HK-2 (cell line): ENCODE results near the gene CHD5.
A peak's percentile ranks its signal among the peaks of the same experiment; 100 is the strongest.
"Not testable (repeated sequence)": the region's sequence is repeated elsewhere in the genome, so short reads cannot be mapped to it uniquely, and the experiment has no call there.

Experiments used
- DNase-seq: peaks from one replicate; pipeline ENCODE4 v3.0.0-alpha.2; 2018; ENCODE audit not compliant: unreplicated experiment

Gene CHD5

DNA sequence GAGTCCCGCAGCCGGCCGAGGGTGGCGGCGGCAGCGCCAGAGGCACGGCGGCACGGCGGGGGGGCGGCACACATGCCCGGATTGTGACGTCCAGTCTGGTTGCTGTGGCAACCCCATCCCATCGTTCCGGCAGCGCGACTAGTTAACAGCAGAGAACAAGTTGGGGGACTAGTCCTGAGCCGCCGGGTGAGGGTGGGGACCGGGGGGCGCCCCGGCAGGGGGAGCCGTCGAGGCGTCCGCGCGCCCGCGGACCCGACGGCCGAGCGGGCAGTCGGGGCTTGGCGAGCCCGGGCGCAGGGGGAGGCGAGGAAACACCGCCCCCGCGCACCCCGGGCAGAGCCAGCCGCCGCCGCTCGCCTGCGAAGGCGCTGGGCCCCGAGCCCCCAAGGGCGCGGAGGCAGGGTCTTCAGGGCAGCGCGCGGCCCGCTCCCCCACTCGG is at the start of gene CHD5:
Gene CHD5 (minus strand): TSS at position 54 of the 439 bp plus-strand sequence. CDS start 298 bp downstream, outside the sequence.
- DNase-seq, result no peak

DNA sequence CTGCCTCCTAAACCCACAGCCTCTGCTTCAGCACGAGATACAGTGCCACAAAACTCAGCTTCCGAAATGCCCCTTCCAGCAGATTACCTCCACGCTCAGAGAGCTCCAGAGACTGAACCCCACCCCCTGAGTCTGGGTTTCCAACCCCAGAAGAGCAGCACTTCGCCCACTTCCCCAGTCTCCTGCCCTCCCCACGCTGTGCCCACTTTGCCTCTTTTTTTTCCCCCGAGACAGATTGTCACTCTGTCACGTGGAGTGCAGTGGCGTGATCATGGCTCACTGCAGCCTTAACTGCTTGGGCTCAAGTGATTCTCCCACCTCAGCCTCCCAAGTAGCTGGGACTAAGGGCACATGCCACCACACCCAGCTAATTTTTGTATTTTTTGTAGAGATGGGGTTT is 45.5 kb upstream of the CHD5 start:
- DNase-seq, result no peak

DNA sequence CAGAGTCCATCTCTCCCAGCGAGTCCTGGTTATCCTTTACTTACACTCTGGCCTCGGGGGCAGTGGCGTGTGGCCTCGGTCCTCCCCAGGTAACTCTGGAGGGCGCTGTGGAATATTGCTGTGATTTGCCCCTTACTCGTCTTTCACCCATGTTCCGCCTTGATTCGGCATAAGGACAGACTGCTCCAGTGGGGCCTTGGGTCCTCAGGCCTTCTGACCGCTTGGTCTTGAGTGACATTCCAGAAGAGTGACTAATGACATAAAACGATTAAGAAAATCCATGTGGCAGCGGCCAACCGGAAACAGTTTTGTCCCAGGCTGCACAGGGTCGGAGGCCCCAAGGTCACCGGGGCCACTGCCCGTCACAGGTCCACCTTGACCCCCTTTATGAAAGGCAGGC is 44.6 kb upstream of the CHD5 start:
- no peak for DNase-seq

DNA sequence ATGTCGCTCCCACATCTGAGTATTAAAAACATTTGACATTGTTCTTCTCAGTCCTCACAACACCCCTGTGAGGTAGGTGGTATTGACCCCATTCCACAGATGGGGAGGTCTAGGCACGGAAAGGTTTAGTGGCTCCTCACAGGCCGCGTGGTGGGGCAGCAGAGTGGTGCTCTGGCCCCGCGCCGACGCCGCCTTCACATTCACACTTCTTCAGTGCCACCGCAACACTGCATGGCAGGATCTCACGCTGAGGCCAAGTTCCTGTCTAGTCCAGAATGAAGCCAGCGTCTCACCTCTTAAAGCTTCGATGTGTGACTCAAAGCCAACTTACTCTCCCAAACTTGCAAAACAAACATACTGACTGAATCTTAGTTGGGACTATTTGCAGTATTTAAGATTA is 43.5 kb upstream of the CHD5 start:
- no peak for DNase-seq

DNA sequence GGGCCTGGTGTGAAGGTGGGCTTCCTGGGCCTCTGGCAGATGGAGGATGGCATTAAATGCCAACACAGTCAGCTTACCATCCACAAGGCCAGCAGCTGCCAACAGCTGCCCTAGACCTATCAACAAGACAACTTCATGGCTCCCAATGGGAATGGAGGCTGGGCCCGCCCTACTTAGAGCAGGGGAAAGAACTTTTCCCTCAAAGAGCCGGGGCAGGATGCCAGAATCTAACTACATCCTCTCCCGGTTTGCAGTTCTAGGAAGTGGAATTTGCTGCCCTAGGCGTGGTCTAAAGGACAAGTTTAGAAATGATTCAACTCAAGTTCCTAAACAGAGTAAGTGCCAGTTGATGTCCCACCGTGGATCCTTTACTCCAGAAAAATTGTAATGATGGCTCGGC is 42.5 kb upstream of the CHD5 start:
- no peak for DNase-seq

DNA sequence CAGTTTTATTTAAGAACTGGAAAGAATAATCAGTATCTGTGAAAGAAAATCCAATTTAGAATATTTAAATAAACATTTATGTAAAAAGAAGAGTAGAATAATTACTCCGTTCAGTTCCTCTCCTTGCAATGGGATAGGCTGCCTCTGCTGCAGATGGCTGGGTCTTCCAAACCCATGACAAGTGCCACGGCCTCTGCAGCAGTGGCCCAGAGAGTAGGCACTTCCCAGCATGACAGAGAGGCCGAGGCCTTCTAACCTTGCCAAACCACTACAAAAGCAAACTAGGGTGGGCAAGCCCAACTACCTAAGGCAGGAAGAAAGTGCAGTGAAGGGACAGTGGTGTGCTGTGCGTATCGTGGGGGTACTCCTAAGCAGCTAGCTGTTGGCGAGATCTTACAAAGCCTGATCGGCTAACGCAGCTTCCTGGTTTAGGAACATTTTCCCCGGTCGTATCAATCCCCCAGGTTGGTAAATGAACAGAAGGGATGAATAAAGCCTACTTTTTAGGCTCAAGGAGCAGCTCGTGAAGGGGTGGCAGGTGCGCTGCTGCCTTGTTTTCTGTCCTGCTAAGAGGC is 41.2 kb upstream of the CHD5 start:
- no peak for DNase-seq

DNA sequence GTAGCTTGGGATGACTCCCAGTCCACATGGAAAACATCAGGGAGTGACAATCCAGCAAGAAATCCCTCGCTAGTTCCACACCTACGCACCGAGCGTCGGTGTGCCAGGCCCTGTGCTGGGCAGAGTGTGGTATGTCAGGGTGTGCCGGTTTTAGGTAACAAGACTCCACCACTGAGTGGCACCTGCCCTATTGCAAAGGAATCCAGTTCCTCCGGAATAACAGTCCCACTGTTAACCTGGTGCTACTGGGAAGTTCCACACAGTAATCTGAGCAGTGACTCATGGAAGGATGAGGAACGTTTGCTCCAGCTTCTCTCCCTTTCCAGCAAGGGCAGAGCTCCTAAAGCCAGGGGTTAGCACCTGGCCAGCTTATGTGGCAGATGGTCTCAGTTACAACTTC is 40.1 kb upstream of the CHD5 start:
- no peak for DNase-seq

DNA sequence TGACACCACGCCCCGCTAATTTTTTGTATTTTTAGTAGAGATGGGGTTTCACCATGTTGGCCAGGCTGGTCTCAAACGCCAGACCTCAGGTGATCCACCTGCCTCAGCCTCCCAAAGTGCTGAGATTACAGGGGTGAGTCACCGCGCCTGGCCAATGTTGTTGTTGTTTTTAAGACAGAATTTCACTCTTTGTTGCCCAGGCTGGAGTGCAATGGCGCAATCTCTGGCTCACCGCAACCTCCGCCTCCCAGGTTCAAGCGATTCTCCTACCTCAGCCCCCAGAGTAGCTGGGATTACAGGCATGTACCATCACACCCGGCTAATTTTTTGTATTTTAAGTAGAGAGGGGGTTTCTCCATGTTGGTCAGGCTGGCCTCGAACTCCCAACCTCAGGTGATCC is 39.5 kb upstream of the CHD5 start:
- not testable (repeated sequence) for DNase-seq

GRCh38 chr1:6218375-6219164 is 38.4 kb upstream of the CHD5 start:
- DNase-seq, result no peak

DNA sequence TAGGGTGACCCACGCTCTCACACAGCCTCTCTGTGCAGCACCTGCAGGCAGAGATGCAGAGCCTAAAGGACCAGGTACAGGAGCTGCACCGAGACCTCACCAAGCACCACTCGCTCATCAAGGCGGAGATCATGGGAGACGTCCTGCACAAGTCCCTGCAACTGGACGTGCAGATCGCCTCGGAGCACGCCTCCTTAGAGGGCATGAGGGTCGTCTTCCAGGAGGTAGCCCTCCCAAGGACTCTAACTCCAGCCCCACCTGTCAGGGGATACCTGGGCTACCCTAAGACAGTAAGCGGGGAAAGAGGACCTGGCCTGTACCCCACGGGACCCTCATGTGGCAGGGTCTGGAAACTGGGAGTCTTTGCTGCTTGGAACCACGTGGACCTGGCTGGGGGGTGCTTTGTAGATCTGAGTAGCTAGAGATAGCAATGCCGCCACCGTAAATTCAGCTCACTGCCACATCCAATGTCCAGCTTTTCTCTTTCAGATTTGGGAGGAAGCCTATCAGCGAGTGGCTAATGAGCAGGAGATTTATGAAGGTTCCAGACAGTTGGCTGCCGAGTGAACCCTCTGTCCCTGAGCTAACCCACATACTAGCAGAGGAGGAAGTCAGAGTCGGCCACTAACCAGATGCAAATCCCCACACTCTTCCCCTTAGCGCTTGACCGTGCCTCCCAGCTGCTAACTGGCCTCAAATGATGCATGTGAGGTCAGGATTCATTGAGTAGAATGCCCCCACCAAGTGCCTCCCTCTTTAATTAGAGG is 32.3 kb upstream of the CHD5 start:
- DNase-seq, result no peak

GRCh38 chr1:6211731-6212130 is 31.6 kb upstream of the CHD5 start:
- no peak for DNase-seq

DNA sequence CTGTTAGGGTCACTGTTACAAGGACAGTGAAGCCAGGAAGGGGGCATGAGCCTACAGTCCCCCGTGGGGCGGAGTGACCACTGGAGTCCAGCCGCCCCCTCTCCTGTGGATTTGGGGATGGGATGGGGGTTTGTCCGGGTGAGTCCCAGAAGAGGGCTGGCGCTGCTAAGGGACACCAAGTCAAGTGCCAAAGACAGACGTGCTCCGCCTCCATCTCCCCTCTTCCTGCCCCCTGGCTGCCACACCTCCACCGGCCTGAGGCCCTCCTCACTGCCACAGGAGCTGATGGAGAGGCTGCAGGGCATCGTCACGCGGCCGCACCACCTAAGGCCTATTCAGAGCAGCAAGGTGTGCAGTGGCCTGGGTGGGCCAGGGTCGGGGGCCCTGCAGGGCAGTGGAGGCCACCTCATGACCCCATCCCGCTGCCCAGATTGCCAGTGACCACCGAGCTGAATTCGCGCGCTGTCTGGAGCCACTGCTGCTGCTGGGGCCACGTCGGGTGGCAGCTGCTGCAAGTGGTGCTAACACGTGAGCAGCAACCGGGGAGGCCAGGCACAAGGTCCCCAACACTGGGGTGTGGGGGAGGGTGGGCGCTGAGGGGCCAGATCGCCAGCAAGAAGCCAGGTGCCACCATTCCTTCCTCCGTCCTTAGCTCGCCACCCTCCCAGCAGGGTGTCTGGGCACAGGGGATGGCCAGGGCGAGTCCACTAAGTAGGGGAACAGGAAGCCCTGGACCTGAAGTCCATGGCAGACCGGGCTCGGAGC is 30.7 kb upstream of the CHD5 start:
- no peak for DNase-seq

GRCh38 chr1:6209661-6210580 is 29.8 kb upstream of the CHD5 start:
- DNase-seq, result no peak

- no peak for DNase-seq
Observed at GRCh38 chr1:6208723-6209660, 28.9 kb upstream of the CHD5 start.

DNA sequence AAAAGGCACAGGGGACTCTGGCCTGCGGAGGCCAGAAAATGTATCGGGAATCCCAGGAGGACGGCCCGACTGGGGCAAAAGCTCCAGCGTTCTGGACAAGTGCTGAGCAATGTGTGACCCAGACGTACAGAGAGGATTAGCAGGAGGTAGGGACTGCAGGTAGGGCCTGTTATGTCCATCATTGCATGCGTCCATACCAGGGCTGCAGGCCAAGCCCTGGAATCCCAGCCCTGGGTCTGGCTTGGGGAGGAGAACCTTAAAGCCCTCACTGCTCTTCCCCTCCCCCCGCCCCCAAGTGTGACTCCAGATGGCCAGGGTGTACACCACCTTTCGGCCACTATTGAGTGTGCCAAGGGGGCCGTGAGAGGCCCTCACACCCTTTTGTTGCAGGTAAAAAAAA is 27.8 kb upstream of the CHD5 start:
- no peak for DNase-seq

GRCh38 chr1:6207075-6207885 is 27.2 kb upstream of the CHD5 start:
- no peak for DNase-seq

GRCh38 chr1:6206520-6206855 is 26.4 kb upstream of the CHD5 start:
- no peak for DNase-seq

DNA sequence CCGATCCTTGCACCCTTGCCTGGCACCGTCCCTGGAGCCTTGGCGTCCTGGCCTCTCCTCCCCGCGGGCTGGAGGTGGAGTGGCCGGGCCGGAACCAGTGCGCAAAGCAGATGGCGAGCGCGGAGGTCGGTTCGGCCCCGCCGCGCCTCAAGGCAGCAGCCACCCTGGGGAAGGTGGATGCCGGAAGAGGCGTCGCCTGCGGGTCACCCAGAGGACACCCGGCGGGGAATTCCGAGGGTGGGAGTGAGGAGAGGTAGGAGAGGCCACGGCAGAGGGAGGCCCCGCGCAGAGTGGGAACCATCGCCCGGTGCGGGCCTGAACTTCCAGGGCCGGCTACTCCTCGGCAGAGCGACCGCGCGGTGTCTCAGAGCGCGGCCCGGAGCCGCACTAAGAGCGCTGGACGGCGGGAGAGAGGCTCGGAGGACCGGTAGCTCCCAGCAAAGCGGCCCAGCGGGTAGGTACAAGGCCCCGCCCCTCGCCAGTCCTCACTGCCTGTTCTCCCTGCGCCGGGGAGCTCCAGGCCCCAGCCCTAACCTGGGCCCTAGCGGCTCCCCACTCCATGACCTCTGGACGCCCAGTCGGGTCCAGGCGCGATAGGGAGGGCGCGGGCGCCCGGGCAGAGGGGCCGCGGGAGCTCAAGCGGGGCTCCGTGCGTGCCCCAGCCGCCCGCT is 25.9 kb upstream of the CHD5 start, which contains the start of gene RNF207:
Gene RNF207 (plus strand): TSS at position 271 of the 671 bp plus-strand sequence. CDS start 417 bp downstream, outside the sequence.
- peak; percentile 85 for DNase-seq
